ENCODE measurements around the gene PMS2. TPM values are rescaled to one million over a fixed set of nuclear protein-coding genes. Genes with fewer than 3 reads are reported as not detected.

PMS2 gene
- total RNA-seq, 1 experiment from 2014 or later, result 18.9 TPM

DNA sequence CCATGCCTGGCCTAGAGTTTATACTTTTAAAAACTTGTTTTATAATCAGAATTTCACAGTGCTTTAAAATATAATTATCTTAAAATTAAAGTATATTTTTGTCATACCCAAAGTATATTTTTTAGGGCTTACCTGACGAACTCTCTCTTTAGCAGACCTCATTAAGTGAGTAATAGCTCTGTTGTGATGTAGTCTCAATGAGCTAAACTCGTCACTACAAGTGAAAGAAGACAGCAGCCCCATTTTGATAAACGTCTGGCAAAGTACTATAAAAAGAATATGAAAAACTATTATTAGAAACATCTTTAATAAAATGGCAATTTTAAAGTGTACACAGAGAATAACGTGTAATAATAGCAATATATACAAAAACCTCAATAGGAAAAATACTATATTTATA is 40.9 kb upstream of the PMS2 start:
- no TSS peak for BruUV-seq (replicated peaks)
- Mint-ChIP-seq H3K4me1 (ENCODE audit: insufficient read depth, unreplicated experiment) (no peaks in the 10 kb centered on the region), H3K36me3 (ENCODE audit: insufficient read depth, unreplicated experiment) (peaks cover 98% of the 10 kb centered on the region), H3K27ac (ENCODE audit: low read depth, unreplicated experiment) (no peak overlapping the region), H3K27me3 (ENCODE audit: insufficient read depth, unreplicated experiment) (no peaks in the 10 kb centered on the region), H3K9me3 (ENCODE audit: unreplicated experiment) (no peaks in the 10 kb centered on the region), H3K4me3 (ENCODE audit: unreplicated experiment) (no peak overlapping the region)
- CTCF ChIA-PET, result interaction anchor here (1.0 kb wide), 1 partner anchor 11 kb away, joined by 3 read pairs; no protein-coding TSS in a partner anchor
- intact Hi-C loops (cut with micrococcal nuclease), result no loop called here
- no peak for DNase-seq (ENCODE audit: unreplicated experiment)
- POLR2A ChIA-PET, result no interaction called here
- TF ChIP-seq, protein P1, sequence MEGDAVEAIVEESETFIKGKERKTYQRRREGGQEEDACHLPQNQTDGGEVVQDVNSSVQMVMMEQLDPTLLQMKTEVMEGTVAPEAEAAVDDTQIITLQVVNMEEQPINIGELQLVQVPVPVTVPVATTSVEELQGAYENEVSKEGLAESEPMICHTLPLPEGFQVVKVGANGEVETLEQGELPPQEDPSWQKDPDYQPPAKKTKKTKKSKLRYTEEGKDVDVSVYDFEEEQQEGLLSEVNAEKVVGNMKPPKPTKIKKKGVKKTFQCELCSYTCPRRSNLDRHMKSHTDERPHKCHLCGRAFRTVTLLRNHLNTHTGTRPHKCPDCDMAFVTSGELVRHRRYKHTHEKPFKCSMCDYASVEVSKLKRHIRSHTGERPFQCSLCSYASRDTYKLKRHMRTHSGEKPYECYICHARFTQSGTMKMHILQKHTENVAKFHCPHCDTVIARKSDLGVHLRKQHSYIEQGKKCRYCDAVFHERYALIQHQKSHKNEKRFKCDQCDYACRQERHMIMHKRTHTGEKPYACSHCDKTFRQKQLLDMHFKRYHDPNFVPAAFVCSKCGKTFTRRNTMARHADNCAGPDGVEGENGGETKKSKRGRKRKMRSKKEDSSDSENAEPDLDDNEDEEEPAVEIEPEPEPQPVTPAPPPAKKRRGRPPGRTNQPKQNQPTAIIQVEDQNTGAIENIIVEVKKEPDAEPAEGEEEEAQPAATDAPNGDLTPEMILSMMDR (IDR thresholded peaks at IDR 0.05; ENCODE audit: unreplicated experiment), result no peak

DNA sequence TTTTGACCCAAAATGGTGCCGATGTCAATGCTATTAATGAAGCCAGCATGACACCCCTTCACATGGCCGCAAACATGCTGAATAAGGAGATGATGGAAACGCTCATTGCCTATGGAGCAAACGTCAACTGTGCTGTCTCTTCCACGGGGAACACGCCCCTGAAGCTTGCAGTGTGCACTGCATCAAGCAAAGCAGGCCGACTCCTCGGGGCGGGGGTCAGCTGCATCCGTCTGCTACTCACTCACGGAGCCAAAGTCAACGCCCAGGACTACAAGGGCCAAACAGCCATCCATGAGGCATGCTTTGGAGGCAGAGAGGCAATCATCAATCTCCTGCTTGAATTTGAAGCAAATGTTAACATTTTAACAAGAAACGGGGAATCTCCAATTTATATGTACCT is 26.8 kb upstream of the PMS2 start:
- CTCF ChIA-PET, result interaction anchor here (0.5 to 0.9 kb wide), 2 partner anchors 300 to 535 kb away, joined by 3 read pairs; no protein-coding TSS in a partner anchor
- no TSS peak for BruUV-seq (replicated peaks)
- Mint-ChIP-seq H3K4me1 (ENCODE audit: insufficient read depth, unreplicated experiment) (no peaks in the 10 kb centered on the region), H3K9me3 (ENCODE audit: unreplicated experiment) (no peaks in the 10 kb centered on the region), H3K4me3 (ENCODE audit: unreplicated experiment) (no peak overlapping the region), H3K27me3 (ENCODE audit: insufficient read depth, unreplicated experiment) (no peaks in the 10 kb centered on the region), H3K27ac (ENCODE audit: low read depth, unreplicated experiment) (no peak overlapping the region), H3K36me3 (ENCODE audit: insufficient read depth, unreplicated experiment) (peaks cover 94% of the 10 kb centered on the region)
- no peak for DNase-seq (ENCODE audit: unreplicated experiment)
- intact Hi-C loops (cut with micrococcal nuclease), result no loop called here
- POLR2A ChIA-PET, result no interaction called here
- TF ChIP-seq, protein P1 (IDR thresholded peaks at IDR 0.05; ENCODE audit: unreplicated experiment), result no peak

DNA sequence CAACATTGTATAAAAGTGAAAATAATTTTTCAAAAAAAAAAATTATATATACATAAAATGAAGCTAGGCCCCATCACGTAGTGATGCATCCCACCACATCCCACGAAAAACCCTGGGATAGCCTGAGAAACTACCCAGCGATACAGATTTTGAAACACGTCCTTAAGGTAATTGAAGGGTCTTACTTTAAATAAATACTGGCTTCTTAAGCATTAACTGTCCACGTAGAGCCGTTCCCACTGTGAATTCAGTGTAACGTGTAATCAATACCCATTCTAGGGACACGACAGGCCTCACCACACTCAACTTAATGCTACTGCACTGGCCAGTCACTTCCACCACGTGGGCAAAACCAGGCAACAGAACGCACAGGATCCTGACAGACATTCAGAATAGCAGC is 26.3 kb upstream of the PMS2 start:
- Mint-ChIP-seq H3K36me3 (ENCODE audit: insufficient read depth, unreplicated experiment) (peaks cover 91% of the 10 kb centered on the region), H3K27ac (ENCODE audit: low read depth, unreplicated experiment) (no peak overlapping the region), H3K27me3 (ENCODE audit: insufficient read depth, unreplicated experiment) (no peaks in the 10 kb centered on the region), H3K4me1 (ENCODE audit: insufficient read depth, unreplicated experiment) (no peaks in the 10 kb centered on the region), H3K9me3 (ENCODE audit: unreplicated experiment) (no peaks in the 10 kb centered on the region), H3K4me3 (ENCODE audit: unreplicated experiment) (no peak overlapping the region)
- intact Hi-C loops (cut with micrococcal nuclease), result no loop called here
- TF ChIP-seq, protein P1 (IDR thresholded peaks at IDR 0.05; ENCODE audit: unreplicated experiment), result no peak
- no peak for DNase-seq (ENCODE audit: unreplicated experiment)
- no TSS peak for BruUV-seq (replicated peaks)
- ChIA-PET POLR2A (no interaction called here), CTCF (interaction anchor here (0.9 kb wide), 1 partner anchor 534 kb away, joined by 3 read pairs; no protein-coding TSS in a partner anchor)

DNA sequence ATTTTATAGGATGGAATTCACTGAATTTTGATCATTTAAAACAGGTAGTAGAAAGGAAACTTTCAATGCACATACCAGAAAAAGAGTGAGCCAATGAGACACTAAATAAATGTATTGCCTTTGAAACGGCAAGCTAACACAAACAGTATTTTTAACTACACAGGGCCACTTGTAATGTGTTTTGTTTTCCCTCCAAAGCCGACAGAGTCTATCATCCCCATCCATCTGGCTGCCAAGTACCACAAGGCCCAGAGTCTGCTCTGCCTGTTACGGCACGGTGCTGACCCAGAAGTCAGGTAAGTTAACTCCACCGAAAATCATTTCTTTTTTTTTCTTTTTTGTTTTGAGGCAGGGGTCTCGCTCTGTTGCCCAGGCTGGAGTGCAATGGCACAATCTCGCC is 23.8 kb upstream of the PMS2 start:
- POLR2A ChIA-PET, result no interaction called here
- BruUV-seq (replicated peaks), result no TSS peak
- no peak for DNase-seq (ENCODE audit: unreplicated experiment)

More for the DNA sequence above, 23.8 kb upstream of the PMS2 start:
- intact Hi-C loops (cut with micrococcal nuclease), result no loop called here
- Mint-ChIP-seq H3K4me1 (ENCODE audit: insufficient read depth, unreplicated experiment) (no peaks in the 10 kb centered on the region), H3K27me3 (ENCODE audit: insufficient read depth, unreplicated experiment) (no peaks in the 10 kb centered on the region), H3K36me3 (ENCODE audit: insufficient read depth, unreplicated experiment) (peaks cover 91% of the 10 kb centered on the region), H3K4me3 (ENCODE audit: unreplicated experiment) (no peak overlapping the region), H3K27ac (ENCODE audit: low read depth, unreplicated experiment) (no peak overlapping the region), H3K9me3 (ENCODE audit: unreplicated experiment) (no peaks in the 10 kb centered on the region)
- TF ChIP-seq, protein P1 (IDR thresholded peaks at IDR 0.05; ENCODE audit: unreplicated experiment), result no peak
- CTCF ChIA-PET, result no interaction called here

Measured in MCF 10A (cell line).